Superior temporal gyrus (tissue), 1 donor: ENCODE data around the gene KIAA0825.
"Not testable (repeated sequence)": the region's sequence is repeated elsewhere in the genome, so short reads cannot be mapped to it uniquely, and the experiment has no call there.

ENCODE experiments used
- DNase-seq: peaks from one replicate; pipeline ENCODE4 v3.0.0-alpha.2; 2016; ENCODE audit errors: extremely low spot score

Gene KIAA0825

GRCh38 chr5:94175912-94176311 lies 442.5 kb downstream of the KIAA0825 start:
- DNase-seq: no peak

DNA sequence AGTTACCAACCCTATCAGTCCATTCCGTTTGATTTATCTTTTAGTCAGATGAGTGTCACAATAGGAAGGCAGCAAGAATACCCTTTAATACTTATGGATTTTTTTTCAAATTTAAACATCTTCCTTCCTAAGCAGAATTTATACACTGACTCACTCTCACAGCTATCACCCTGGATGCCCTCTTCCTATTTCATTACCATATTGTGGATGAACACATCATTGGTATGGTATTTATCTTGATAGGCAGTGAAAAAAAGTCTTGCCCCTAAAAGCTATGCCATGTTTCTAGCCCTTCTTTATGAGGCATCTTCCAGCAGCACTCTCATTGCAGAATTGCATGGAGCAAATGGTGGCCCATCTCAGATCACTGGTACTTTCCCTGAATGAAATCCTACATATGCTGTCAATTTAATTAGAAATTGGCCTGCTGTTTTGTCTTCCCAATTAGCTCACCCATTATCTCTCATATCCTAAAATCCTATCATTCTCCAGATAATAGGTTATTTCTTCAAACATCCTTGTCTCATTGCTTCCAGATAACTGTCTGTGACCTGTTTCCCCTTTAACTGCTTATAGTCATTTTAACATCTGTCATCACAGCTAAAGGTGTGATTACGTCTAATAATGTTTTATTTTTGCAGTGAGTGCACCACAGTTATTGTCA lies 443.5 kb downstream of the KIAA0825 start:
- DNase-seq: no peak

- no peak for DNase-seq
Observed at GRCh38 chr5:94173100-94173499, 445.3 kb downstream of the KIAA0825 start.

- not testable (repeated sequence) for DNase-seq
Observed at GRCh38 chr5:94171070-94171469, 447.3 kb downstream of the KIAA0825 start.

GRCh38 chr5:94170158-94170557 lies 448.2 kb downstream of the KIAA0825 start:
- not testable (repeated sequence) for DNase-seq

DNA sequence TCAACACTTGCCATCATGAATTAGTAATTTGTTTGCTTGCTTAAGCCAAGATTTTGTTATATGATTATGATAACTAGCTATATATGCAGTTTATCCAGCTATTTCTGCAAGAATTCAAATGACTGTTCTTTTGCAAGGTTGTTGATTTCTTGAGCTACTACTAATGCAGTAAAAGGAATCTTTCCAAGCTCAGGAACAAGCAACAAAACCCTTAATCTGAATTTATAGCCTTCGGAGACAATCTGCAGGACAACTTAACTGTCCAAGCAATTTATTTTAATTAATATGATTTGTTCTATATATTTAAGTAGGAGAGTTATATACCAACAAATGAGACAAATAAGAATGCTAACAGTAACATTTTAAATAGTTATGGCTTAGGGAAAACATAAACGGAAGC lies 450.3 kb downstream of the KIAA0825 start:
- no peak for DNase-seq

- DNase-seq: no peak
Observed at GRCh38 chr5:94161801-94162200, 456.6 kb downstream of the KIAA0825 start.

DNA sequence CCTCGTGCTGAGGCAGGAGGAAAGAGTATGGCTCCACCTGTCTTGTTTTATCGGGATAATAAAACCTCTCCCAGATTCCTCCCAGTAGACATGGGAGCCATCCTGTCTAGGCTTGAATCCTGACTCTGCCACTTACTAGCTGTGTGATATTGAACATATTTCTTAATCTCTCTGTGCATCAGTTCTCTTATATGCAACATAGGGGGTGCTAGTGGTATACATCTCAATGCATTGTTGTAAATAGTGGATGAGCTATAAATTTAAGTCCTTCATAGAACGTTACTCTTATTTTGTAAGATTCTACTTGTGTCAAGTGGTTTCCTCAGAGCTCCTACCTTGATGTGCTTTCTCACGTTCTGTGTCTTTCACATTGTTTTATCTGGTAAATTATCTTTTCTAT lies 459.3 kb downstream of the KIAA0825 start:
- DNase-seq: no peak

GRCh38 chr5:94157704-94158539 lies 460.5 kb downstream of the KIAA0825 start:
- DNase-seq: no peak

DNA sequence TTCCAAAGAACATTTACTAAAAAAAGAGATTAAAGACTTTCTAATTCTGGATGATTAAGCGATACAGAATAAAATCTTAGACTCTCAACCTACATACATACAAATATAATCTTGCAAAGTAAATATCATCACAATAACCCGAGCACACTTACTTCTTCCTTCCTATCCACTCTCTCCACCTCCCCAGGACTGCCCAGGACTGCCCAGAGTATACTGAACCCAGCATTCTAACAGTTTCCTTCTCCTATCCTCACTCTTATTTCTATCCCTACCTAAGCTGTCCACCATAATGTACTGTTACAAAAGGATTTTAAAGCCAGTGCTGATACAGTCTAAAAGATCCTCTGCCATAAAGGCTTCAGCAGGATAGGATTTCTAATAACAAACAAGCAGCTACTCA lies 463.7 kb downstream of the KIAA0825 start:
- DNase-seq: no peak

DNA sequence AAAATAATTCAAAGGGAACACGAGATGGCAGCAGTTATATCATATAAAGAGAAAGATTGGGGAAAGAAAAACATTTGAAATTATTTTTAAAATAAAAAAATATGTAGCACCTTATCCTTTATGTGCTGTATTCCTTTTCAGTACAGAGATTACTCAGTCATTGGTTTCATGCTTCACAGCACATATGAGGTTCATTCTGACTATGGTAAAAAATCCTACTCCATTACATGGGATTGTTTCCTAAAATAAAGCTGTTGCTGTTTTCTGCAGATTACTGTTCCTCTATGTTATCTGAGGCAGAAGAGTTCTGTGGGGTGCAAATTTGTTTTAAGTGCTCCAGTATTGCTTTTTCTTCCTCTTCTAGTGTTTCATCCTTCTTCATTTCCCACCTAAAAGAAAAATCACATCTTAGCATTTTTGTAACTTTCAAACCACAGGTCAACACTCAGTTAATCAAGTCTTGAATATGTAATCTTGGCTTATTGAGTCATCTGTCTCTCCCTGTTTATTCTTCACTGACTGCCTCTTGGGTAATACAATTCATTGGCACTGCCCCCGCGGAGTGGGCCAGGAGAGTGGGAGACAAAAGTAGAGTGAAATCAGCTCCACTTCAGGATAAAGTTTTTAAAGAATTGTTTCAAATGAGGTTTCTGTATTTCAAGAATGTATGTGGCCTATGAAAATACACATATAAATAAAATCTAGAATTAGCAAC lies 464.5 kb downstream of the KIAA0825 start:
- DNase-seq: peak; percentile 20

GRCh38 chr5:94143621-94144020 lies 474.8 kb downstream of the KIAA0825 start:
- not testable (repeated sequence) for DNase-seq

- no peak for DNase-seq
Observed at GRCh38 chr5:94140300-94140699, 478.1 kb downstream of the KIAA0825 start.

- DNase-seq: no peak
Observed at GRCh38 chr5:94130077-94130476, 488.3 kb downstream of the KIAA0825 start.

DNA sequence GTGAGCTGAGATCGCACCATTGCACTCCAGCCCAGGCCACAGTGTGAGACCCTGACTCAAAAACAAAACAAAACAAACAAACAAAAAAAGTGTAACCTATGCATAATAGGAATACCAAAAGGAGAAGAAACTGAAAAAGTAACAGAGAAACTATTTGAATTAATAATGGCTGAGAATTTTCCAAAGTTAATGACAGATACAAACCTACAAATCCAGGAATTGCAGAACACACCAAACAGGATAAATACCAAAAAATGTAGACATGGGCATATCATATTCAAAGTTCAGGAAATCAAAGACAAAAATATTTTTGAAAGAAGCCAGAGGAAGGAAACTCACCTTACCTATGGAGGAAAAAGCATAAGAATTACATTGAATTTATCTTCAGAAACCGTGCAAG lies 493.3 kb downstream of the KIAA0825 start:
- no peak for DNase-seq

DNA sequence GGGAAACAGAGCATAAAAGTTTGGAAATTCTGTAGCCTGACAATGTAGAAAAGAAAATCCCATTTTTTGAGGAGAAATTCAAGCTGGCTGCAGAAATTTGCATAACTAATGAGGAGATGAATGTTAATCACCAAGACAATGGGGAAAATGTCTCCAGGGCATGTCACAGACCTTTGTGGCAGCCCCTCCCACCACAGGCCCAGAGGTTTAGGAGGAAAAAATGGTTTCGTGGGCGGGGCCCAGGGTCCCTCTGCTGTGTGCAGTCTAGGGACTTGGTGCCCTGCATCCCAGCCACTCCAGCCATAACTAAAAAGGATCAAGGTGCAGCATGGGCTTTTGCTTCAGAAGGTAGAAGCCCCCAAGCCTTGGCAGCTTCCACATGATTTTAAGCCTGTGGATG lies 502.1 kb downstream of the KIAA0825 start:
- DNase-seq: not testable (repeated sequence)

- no peak for DNase-seq
Observed at GRCh38 chr5:94113087-94113486, 505.3 kb downstream of the KIAA0825 start.

DNA sequence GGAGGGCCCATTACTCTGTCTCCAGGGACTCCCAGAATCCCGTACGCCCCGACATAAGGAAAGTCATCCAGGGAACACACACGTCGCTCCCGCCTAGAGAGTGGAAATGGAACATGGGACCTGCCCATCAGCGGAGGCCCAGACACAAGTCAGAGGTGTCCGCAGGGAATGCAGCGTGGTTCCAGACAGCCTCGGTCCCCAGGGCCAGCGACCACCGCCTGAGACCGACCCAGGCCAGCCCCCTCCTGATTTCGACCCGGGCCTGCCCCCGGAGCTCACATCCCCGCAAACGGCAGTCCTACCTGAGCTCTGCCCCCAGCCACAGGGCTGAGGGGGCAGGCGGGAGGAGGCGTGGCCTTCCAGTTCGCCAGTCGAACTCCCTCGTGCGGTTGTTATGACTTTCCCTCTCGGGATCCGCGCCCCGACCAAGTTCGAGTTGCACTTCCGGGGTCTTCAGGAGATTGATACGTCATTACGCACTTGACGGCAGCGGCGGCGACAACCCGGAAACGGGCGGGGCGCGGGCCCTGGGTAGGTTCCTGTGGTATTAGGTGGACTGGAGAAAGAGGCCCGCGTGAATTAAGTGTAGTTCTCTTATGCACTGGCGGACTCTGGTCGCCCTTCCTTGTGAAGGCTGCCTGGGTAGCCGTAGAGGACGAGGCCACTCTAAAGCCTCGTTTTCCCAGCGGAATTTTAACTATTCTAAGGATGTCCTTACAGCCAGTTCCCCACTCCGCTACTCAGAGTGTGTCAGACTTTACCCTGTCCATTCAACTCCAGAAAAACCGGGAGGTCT lies 507.0 kb downstream of the KIAA0825 start:
- DNase-seq: peak; percentile 90

DNA sequence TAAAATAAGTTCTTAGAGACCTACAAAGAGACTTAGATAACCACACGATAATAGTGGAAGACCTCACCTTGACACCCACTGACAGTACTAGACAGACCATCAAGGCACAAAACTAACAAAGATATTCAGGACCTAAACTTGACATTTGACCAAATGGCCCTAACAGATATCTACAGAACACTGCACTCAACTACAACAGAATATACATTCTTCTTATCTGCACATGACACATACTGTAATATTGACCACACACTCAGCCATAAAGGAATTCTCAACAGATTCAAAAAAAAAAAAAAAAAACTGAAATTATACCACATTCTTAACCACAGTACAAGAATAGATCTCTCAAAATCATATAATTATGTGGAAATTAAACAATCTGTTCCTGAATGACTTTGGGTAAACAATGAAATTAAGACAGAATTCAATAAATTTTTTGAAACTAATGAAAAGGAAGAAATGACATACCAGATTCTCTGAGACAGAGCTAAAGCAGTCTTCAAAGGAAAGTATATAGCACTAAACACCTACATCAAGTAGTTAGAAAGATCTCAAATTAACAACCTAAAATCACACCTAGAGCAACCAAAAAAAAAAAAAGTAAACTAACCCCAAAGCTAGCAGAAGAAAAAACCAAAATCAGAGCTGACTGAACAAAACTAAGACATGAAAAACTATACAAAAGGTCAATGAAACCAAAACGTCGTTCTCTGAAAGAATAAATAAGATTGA lies 514.7 kb downstream of the KIAA0825 start:
- no peak for DNase-seq
